Glutamatergic neuron (in vitro differentiated cells): ENCODE results near the gene KCTD21. TPM values are rescaled to one million over a fixed set of nuclear protein-coding genes. Genes with fewer than 3 reads are reported as not detected.
"Not testable (repeated sequence)": the region's sequence is repeated elsewhere in the genome, so short reads cannot be mapped to it uniquely, and the experiment has no call there.

Source experiments
- DNase-seq: peaks from one replicate; pipeline ENCODE4 v3.0.0; 2022
- H3K27ac Mint-ChIP-seq: one replicate; pipeline ENCODE4 v1.8.0; 2020; ENCODE audit warnings: mild to moderate bottlenecking, mixed read lengths, inconsistent platforms; ENCODE audit not compliant: unreplicated experiment
- H3K27me3 Mint-ChIP-seq: one replicate; pipeline ENCODE4 v1.8.0; 2020; ENCODE audit warnings: mild to moderate bottlenecking, moderate library complexity, mixed read lengths, inconsistent platforms; ENCODE audit not compliant: unreplicated experiment
- H3K36me3 Mint-ChIP-seq: one replicate; pipeline ENCODE4 v1.8.0; 2020; ENCODE audit warnings: mild to moderate bottlenecking, mixed read lengths, inconsistent platforms; ENCODE audit not compliant: unreplicated experiment
- H3K4me1 Mint-ChIP-seq: one replicate; pipeline ENCODE4 v1.8.0; 2020; ENCODE audit warnings: mild to moderate bottlenecking, low read depth, mixed read lengths, inconsistent platforms; ENCODE audit not compliant: unreplicated experiment
- H3K4me3 Mint-ChIP-seq: one replicate; pipeline ENCODE4 v1.8.0; 2020; ENCODE audit warnings: mild to moderate bottlenecking, mixed read lengths, inconsistent platforms; ENCODE audit not compliant: unreplicated experiment
- H3K9me3 Mint-ChIP-seq: one replicate; pipeline ENCODE4 v1.8.0; 2020; ENCODE audit warnings: mild to moderate bottlenecking, moderate library complexity, mixed read lengths, inconsistent platforms; ENCODE audit not compliant: unreplicated experiment
- total RNA-seq: library from RNA; stranded (reverse); fragmentation: NEBNext Ultra II Directional; extraction: Animal tissue kit (Norgen Biotek cat#: 25700); gene quantifications from one replicate; pipeline ENCODE4 v1.2.1, GENCODE V29; 2021; ENCODE audit not compliant: unreplicated experiment
- TF ChIP-seq, protein P1 (sequence below): fragments of 200-600 bp; sonication (generic); IDR thresholded peaks from one replicate; pipeline ENCODE4 v1.5.0; 2021; ENCODE audit not compliant: partially characterized antibody, unreplicated experiment

KCTD21 gene
- total RNA-seq, 1 donor from 2014 or later = 9.7 TPM

GRCh38 chr11:78226684-78227680 is 38.6 kb upstream of the KCTD21 start:
- Mint-ChIP-seq H3K36me3 (peaks cover 19% of the 10 kb centered on the region), H3K27ac (no peak overlapping the region), H3K27me3 (peaks cover 12% of the 10 kb centered on the region), H3K4me1 (peaks cover 4% of the 10 kb centered on the region), H3K4me3 (no peak overlapping the region), H3K9me3 (peaks cover 11% of the 10 kb centered on the region)
- TF ChIP-seq, protein P1, sequence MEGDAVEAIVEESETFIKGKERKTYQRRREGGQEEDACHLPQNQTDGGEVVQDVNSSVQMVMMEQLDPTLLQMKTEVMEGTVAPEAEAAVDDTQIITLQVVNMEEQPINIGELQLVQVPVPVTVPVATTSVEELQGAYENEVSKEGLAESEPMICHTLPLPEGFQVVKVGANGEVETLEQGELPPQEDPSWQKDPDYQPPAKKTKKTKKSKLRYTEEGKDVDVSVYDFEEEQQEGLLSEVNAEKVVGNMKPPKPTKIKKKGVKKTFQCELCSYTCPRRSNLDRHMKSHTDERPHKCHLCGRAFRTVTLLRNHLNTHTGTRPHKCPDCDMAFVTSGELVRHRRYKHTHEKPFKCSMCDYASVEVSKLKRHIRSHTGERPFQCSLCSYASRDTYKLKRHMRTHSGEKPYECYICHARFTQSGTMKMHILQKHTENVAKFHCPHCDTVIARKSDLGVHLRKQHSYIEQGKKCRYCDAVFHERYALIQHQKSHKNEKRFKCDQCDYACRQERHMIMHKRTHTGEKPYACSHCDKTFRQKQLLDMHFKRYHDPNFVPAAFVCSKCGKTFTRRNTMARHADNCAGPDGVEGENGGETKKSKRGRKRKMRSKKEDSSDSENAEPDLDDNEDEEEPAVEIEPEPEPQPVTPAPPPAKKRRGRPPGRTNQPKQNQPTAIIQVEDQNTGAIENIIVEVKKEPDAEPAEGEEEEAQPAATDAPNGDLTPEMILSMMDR = no peak
- no peak for DNase-seq

GRCh38 chr11:78224906-78225420 is 36.5 kb upstream of the KCTD21 start:
- Mint-ChIP-seq H3K27me3 (peaks cover 15% of the 10 kb centered on the region), H3K36me3 (peaks cover 29% of the 10 kb centered on the region), H3K9me3 (peaks cover 17% of the 10 kb centered on the region), H3K4me3 (no peak overlapping the region), H3K27ac (no peak overlapping the region), H3K4me1 (peaks cover 4% of the 10 kb centered on the region)
- TF ChIP-seq, protein P1 = no peak
- DNase-seq = no peak

GRCh38 chr11:78224506-78224905 is 36.1 kb upstream of the KCTD21 start:
- H3K27ac Mint-ChIP-seq = no peak overlapping the region
- DNase-seq = no peak
- TF ChIP-seq, protein P1 = no peak
- H3K27me3 Mint-ChIP-seq = peaks cover 13% of the 10 kb centered on the region
- peaks cover 4% of the 10 kb centered on the region for H3K4me1 Mint-ChIP-seq
- H3K36me3 Mint-ChIP-seq = peaks cover 29% of the 10 kb centered on the region
- no peak overlapping the region for H3K4me3 Mint-ChIP-seq
- peaks cover 14% of the 10 kb centered on the region for H3K9me3 Mint-ChIP-seq

GRCh38 chr11:78223320-78223954 is 35.0 kb upstream of the KCTD21 start:
- Mint-ChIP-seq H3K27me3 (peaks cover 15% of the 10 kb centered on the region), H3K4me3 (no peak overlapping the region), H3K4me1 (no peaks in the 10 kb centered on the region), H3K27ac (no peak overlapping the region), H3K9me3 (peaks cover 13% of the 10 kb centered on the region), H3K36me3 (peaks cover 29% of the 10 kb centered on the region)
- DNase-seq = no peak
- TF ChIP-seq, protein P1 = no peak

GRCh38 chr11:78222726-78223125 is 34.3 kb upstream of the KCTD21 start:
- not testable (repeated sequence) for H3K4me3 Mint-ChIP-seq, H3K4me1 Mint-ChIP-seq, DNase-seq, H3K27ac Mint-ChIP-seq
- Mint-ChIP-seq H3K27me3 (peaks cover 18% of the 10 kb centered on the region), H3K9me3 (peaks cover 17% of the 10 kb centered on the region), H3K36me3 (peaks cover 33% of the 10 kb centered on the region)
